IMR-90 (cell line): Measurements from ENCODE around the gene MAP7. TPM values are rescaled to one million over a fixed set of nuclear protein-coding genes. Genes with fewer than 3 reads are reported as not detected.

Source experiments
- ATAC-seq: fragments of 200-7000 bp; cut with Tn5 transposase; 2 replicates; pipeline ENCODE4 v1.9.1; 2020; ENCODE audit warnings: low read depth, mild to moderate bottlenecking, moderate library complexity
- BruUV-seq: library from RNA; stranded (reverse); fragments of 400-500 nt; replicated peaks from 2 replicates; lab custom pipeline; 2021; lab: Mats Ljungman, UMichigan
- CTCF ChIA-PET: fragments of 300-600 bp; formaldehyde crosslinking; extraction: SDS; loops from one replicate; lab custom pipeline; 2021; ENCODE audit warnings: antibody characterized with exemption; lab: Yijun Ruan, JAX
- POLR2A ChIA-PET: fragments of 300-600 bp; sonication (Branson Sonifier 250); formaldehyde crosslinking; loops from one replicate; lab custom pipeline; 2022; ENCODE audit warnings: antibody characterized with exemption; ENCODE audit not compliant: unreplicated experiment; lab: Charles Lee
- DNase-seq: peaks from one replicate; pipeline ENCODE4 v3.0.0; 2013
- H2AFZ ChIP-seq: replicated peaks from 2 replicates; pipeline ENCODE3; 2013; ENCODE audit warnings: low read length, mild to moderate bottlenecking; ENCODE audit not compliant: poor library complexity
- H2AK5ac ChIP-seq: 2 replicates; pipeline ENCODE4 v1.6.1; 2013; ENCODE audit warnings: low read depth, low read length, inconsistent platforms
- H2AK9ac ChIP-seq: replicated peaks from 2 replicates; pipeline ENCODE3; 2013; ENCODE audit warnings: mild to moderate bottlenecking, low read depth, low read length, moderate library complexity; ENCODE audit not compliant: poor library complexity
- H2BK120ac ChIP-seq: 2 replicates; pipeline ENCODE4 v1.6.1; 2013; ENCODE audit warnings: low read depth, low read length, inconsistent platforms
- H2BK15ac ChIP-seq: 3 replicates; pipeline ENCODE4 v1.6.1; 2013; ENCODE audit warnings: low read depth, low read length, inconsistent platforms
- H2BK20ac ChIP-seq: 2 replicates; pipeline ENCODE4 v1.6.1; 2013; ENCODE audit warnings: low read depth, mild to moderate bottlenecking, inconsistent platforms, low read length, moderate library complexity
- H2BK5ac ChIP-seq: 2 replicates; pipeline ENCODE4 v1.6.1; 2013; ENCODE audit warnings: mild to moderate bottlenecking, low read depth, low read length, inconsistent platforms; ENCODE audit not compliant: poor library complexity, severe bottlenecking
- H3K14ac ChIP-seq: replicated peaks from 2 replicates; pipeline ENCODE4 v1.6.1; 2013; ENCODE audit warnings: low read depth, low read length, inconsistent platforms
- H3K18ac ChIP-seq: 2 replicates; pipeline ENCODE4 v1.6.1; 2013; ENCODE audit warnings: low read depth, low read length, control low read depth
- H3K23ac ChIP-seq: 2 replicates; pipeline ENCODE4 v1.6.1; 2013; ENCODE audit warnings: low read depth, low read length, inconsistent platforms
- H3K27ac ChIP-seq: 2 replicates; pipeline ENCODE4 v1.5.1; 2013; ENCODE audit warnings: mild to moderate bottlenecking, control low read depth, low read length; ENCODE audit not compliant: insufficient read depth
- H3K27me3 ChIP-seq: 2 replicates; pipeline ENCODE4 v1.6.1; 2013; ENCODE audit warnings: low read length; ENCODE audit not compliant: control insufficient read depth, insufficient read depth
- H3K36me3 ChIP-seq: 2 replicates; pipeline ENCODE4 v1.6.1; 2013; ENCODE audit warnings: low read length, mixed read lengths; ENCODE audit not compliant: control insufficient read depth, insufficient read depth
- H3K4ac ChIP-seq: 2 replicates; pipeline ENCODE4 v1.6.1; 2013; ENCODE audit warnings: low read depth, low read length, inconsistent platforms
- H3K4me1 ChIP-seq: 2 replicates; pipeline ENCODE4 v1.6.1; 2013; ENCODE audit warnings: low read length, mixed read lengths; ENCODE audit not compliant: control insufficient read depth, insufficient read depth
- H3K4me2 ChIP-seq: 2 replicates; pipeline ENCODE4 v1.6.1; 2013; ENCODE audit warnings: low read depth, mild to moderate bottlenecking, control low read depth, low read length, moderate library complexity
- H3K4me3 ChIP-seq: 2 replicates; pipeline ENCODE4 v1.5.1; 2013; ENCODE audit warnings: low read depth, mild to moderate bottlenecking, control low read depth, low read length, moderate library complexity; ENCODE audit not compliant: insufficient read depth
- H3K56ac ChIP-seq: 2 replicates; pipeline ENCODE4 v1.6.1; 2013; ENCODE audit warnings: low read length, inconsistent platforms; ENCODE audit not compliant: insufficient read depth; ENCODE audit errors: extremely low read depth
- H3K79me1 ChIP-seq, 2 experiments: 2 replicates each; pipeline ENCODE4 v1.6.1; 2013; ENCODE audit warnings: low read length in 2 of 2, inconsistent platforms in 1 of 2, low read depth in 1 of 2
- H3K9ac ChIP-seq: 2 replicates; pipeline ENCODE4 v1.6.1; 2013; ENCODE audit warnings: low read depth, low read length, control low read depth
- H3K9me1 ChIP-seq: 2 replicates; pipeline ENCODE4 v1.6.1; 2013; ENCODE audit warnings: low read length, inconsistent platforms; ENCODE audit not compliant: insufficient read depth
- H3K9me3 ChIP-seq: 2 replicates; pipeline ENCODE4 v1.6.1; 2013; ENCODE audit warnings: low read length; ENCODE audit not compliant: control insufficient read depth, insufficient read depth
- H4K20me1 ChIP-seq: 2 replicates; pipeline ENCODE4 v1.6.1; 2013; ENCODE audit warnings: low read length, inconsistent platforms; ENCODE audit not compliant: insufficient read depth
- H4K5ac ChIP-seq: 2 replicates; pipeline ENCODE4 v1.6.1; 2013; ENCODE audit warnings: mild to moderate bottlenecking, low read depth, low read length, control low read depth
- H4K8ac ChIP-seq, 2 experiments: 2 replicates each; pipeline ENCODE4 v1.6.1; 2013; ENCODE audit warnings: low read depth in 2 of 2, low read length in 2 of 2, control low read depth in 1 of 2, inconsistent platforms in 1 of 2
- H4K91ac ChIP-seq: 2 replicates; pipeline ENCODE4 v1.6.1; 2013; ENCODE audit warnings: low read depth, low read length, inconsistent platforms; ENCODE audit not compliant: insufficient read depth
- BHLHE40 ChIP-seq: fragments of 150-350 bp; IDR thresholded peaks from 2 replicates; pipeline ENCODE4 v1.6.1; 2016; ENCODE audit warnings: mild to moderate bottlenecking, low read depth, low read length
- CEBPB ChIP-seq: IDR thresholded peaks from 2 replicates; pipeline ENCODE4 v1.6.1; 2012; ENCODE audit warnings: low read depth, low read length, improper control_type of control experiment
- CTCF ChIP-seq: conservative IDR thresholded peaks from 2 replicates; pipeline ENCODE4 v1.5.1; 2012; ENCODE audit warnings: mild to moderate bottlenecking, low read depth, low read length, improper control_type of control experiment
- MAZ ChIP-seq: IDR thresholded peaks from 2 replicates; pipeline ENCODE4 v1.6.1; 2012; ENCODE audit warnings: low read depth, mild to moderate bottlenecking, low read length, improper control_type of control experiment, moderate library complexity, borderline replicate concordance
- MXI1 ChIP-seq: IDR thresholded peaks from 2 replicates; pipeline ENCODE4 v1.6.1; 2012; ENCODE audit warnings: low read depth, mild to moderate bottlenecking, low read length, moderate library complexity, borderline replicate concordance
- NFE2L2 ChIP-seq: fragments of 150-350 bp; IDR thresholded peaks from 2 replicates; pipeline ENCODE4 v1.6.1; 2016; ENCODE audit warnings: low read depth, mild to moderate bottlenecking, low read length
- POLR2A ChIP-seq: IDR thresholded peaks from 2 replicates; pipeline ENCODE4 v1.6.1; 2012; ENCODE audit warnings: mild to moderate bottlenecking, low read depth, low read length
- RAD21 ChIP-seq: IDR thresholded peaks from 2 replicates; pipeline ENCODE4 v1.6.1; 2012; ENCODE audit warnings: low read length, improper control_type of control experiment
- RCOR1 ChIP-seq: IDR thresholded peaks from 2 replicates; pipeline ENCODE4 v1.6.1; 2012; ENCODE audit warnings: mild to moderate bottlenecking, low read length, improper control_type of control experiment; ENCODE audit not compliant: insufficient replicate concordance
- RFX5 ChIP-seq: IDR thresholded peaks from 2 replicates; pipeline ENCODE4 v1.8.0; 2012; ENCODE audit warnings: low read depth, mild to moderate bottlenecking, low read length, moderate library complexity
- WGBS, 2 experiments: methylation state at CpG; one replicate each; pipeline versions ENCODE4 v1.1.5 to v1.1.7; 2013; ENCODE audit warnings: missing lambda C conversion rate in 2 of 2; ENCODE audit not compliant: insufficient read length in 1 of 2; ENCODE audit errors: extremely low coverage in 2 of 2; 5-methylcytosine and 5-hydroxymethylcytosine counted together
- dilution Hi-C: fragments of 300-500 bp; cut with HindIII; formaldehyde crosslinking; loops from one replicate; pipeline ENCODE4 v1.14.3; 2018; ENCODE audit warnings: low sequenced_read_pairs; ENCODE audit not compliant: unreplicated experiment
- in situ Hi-C: fragments of 300-500 bp; cut with MboI; formaldehyde crosslinking; loops from 3 replicates; pipeline ENCODE4 v1.14.3; 2019; ENCODE audit warnings: low sequenced_read_pairs, inconsistent platforms, mixed read lengths
- intact Hi-C: fragments of 100-400 bp; cut with micrococcal nuclease; formaldehyde crosslinking; loops from 2 replicates; pipeline ENCODE4 v1.10.0; 2022
- polyA plus RNA-seq, 3 experiments: library from polyadenylated mRNA; depleted of rRNA; stranded (reverse); fragments of >200 nt; gene quantifications; 2 replicates each; pipeline ENCODE4 v1.2.3, GENCODE V29; 2012; ENCODE audit warnings: low replicate concordance in 1 of 3
- total RNA-seq: library from RNA; depleted of rRNA; stranded (reverse); fragments of >200 nt; gene quantifications from 2 replicates; pipeline ENCODE4 v1.2.3, GENCODE V29; 2012
- TF ChIP-seq, protein P1 (sequence below): fragments of 150-350 bp; IDR thresholded peaks from 2 replicates; pipeline ENCODE4 v1.6.1; 2016; ENCODE audit warnings: low read depth, mild to moderate bottlenecking, low read length, moderate library complexity, borderline replicate concordance
- TF ChIP-seq, protein P2 (sequence below): fragments of 150-350 bp; IDR thresholded peaks from 2 replicates; pipeline ENCODE4 v1.6.1; 2017; ENCODE audit warnings: mild to moderate bottlenecking, antibody characterized with exemption, low read length, low read depth

Gene MAP7
- total and polyA plus RNA-seq, 2 of the 4 experiments (the other 2 are of a cell fraction) = 0.19 to 0.36 TPM

DNA sequence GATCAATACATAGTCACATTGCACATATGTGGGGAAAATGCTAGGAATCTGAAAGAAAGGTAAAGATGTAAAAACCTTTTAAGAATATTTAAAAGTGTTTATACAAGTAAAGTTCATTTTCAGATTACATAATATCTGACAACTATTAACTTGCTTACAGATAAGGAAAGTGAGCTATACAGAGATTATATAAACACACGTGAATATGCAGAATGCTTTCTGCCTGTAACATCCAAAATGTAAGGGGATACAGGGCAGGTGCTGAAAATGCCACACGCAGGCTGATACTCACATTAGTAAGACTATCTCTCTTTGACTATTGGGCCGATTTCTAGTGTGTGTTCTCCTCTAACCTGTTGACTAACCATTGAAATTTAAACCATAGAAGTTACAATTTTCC lies 17.9 kb upstream of the MAP7 start:
- Histone ChIP-seq H4K20me1 (no peaks in the 10 kb centered on the region; the same call in 1 of the 2 replicates), H2AK9ac (no peak overlapping the region), H3K36me3 (peaks cover 10% of the 10 kb centered on the region), H3K23ac (no peak overlapping the region), H3K27ac (no peak overlapping the region), H2BK15ac (no peak overlapping the region), H2BK5ac (no peak overlapping the region), H3K9me1 (peaks cover 6% of the 10 kb centered on the region), H3K4me2 (no peak overlapping the region), H3K4me1 (peaks cover 5% of the 10 kb centered on the region; the same call in 1 of the 2 replicates), H3K9ac (no peak overlapping the region), H2BK20ac (no peak overlapping the region), H3K14ac (no peak overlapping the region), H3K27me3 (no peaks in the 10 kb centered on the region), H3K56ac (no peak overlapping the region), H2AFZ (no peak overlapping the region), H3K4me3 (no peak overlapping the region), H4K5ac (no peak overlapping the region), H3K9me3 (peaks cover 2% of the 10 kb centered on the region; the same call in 1 of the 2 replicates), H2BK120ac (no peak overlapping the region), H2AK5ac (no peak overlapping the region), H3K79me1 (peaks cover 3 to 17% of the 10 kb centered on the region in 2 experiments; a peak in 2 of 4 replicates), H4K91ac (no peak overlapping the region), H3K4ac (no peak overlapping the region), H3K18ac (no peak overlapping the region), H4K8ac (no peak overlapping the region)
- in situ Hi-C loops (no loop called here), dilution Hi-C loops (no loop called here), intact Hi-C loops (no loop called here)
- ChIA-PET CTCF (no interaction called here), POLR2A (no interaction called here)
- TF ChIP-seq, protein P1, sequence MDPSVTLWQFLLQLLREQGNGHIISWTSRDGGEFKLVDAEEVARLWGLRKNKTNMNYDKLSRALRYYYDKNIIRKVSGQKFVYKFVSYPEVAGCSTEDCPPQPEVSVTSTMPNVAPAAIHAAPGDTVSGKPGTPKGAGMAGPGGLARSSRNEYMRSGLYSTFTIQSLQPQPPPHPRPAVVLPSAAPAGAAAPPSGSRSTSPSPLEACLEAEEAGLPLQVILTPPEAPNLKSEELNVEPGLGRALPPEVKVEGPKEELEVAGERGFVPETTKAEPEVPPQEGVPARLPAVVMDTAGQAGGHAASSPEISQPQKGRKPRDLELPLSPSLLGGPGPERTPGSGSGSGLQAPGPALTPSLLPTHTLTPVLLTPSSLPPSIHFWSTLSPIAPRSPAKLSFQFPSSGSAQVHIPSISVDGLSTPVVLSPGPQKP = no peak
- TF ChIP-seq, protein P2, sequence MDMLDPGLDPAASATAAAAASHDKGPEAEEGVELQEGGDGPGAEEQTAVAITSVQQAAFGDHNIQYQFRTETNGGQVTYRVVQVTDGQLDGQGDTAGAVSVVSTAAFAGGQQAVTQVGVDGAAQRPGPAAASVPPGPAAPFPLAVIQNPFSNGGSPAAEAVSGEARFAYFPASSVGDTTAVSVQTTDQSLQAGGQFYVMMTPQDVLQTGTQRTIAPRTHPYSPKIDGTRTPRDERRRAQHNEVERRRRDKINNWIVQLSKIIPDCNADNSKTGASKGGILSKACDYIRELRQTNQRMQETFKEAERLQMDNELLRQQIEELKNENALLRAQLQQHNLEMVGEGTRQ = no peak
- TF ChIP-seq RCOR1 (no peak), RFX5 (no peak), POLR2A (no peak), RAD21 (no peak), MXI1 (no peak), BHLHE40 (no peak), NFE2L2 (no peak), CEBPB (no peak), CTCF (no peak), MAZ (no peak)
- ATAC-seq (peak; percentile 53; the same call in 1 of the 2 replicates), DNase-seq (peak; percentile 36)
- WGBS, 2 experiments = no CpG with 5 or more reads among the region's 3 CpGs
- BruUV-seq = no TSS peak
